ENCODE results near the gene ARNT2.
A peak's percentile ranks its signal among the peaks of the same experiment; 100 is the strongest.

The ARNT2 gene

DNA sequence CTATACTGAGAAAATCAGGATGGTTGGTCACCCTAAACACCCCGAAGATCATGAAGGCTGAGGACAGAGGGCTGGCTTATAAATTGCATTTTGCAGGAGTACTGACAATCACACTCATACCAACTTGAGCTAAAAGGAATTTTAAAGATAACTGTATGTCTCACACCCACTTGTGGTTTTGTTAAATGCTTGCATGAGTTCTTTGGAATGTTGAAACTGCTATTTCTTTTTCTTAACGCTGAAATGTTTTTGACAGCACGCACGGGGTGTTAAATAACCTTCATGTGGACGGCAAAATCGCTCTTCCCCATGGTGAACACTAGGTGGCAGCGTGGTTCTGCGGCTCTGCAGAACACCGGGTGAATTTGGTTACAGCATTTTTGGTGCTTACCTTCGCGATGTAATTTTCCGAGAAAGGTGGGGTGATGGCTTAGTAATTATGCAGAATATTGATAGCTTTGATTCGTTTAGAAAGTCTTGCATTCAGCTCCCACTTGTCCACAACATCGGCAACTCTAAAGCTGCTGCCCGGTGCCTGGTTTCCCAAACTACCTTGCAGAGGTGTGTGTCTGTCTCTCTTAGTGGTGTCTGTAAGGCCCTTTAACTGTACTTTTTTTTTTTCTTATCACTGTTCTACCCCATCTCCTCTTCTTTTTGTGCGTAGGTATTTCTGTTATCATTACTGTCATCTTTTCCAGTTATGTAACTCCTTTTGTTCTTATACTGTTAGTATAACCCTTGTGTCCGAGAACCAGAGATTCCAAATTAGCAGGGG lies 51.7 kb downstream of the ARNT2 start:
- Histone ChIP-seq H3K27me3 (ENCODE audit: insufficient read depth, low read length) (no peaks in the 10 kb centered on the region), H3K9me2 (ENCODE audit: low read depth, low read length) (no peaks in the 10 kb centered on the region), H3K4me3 (ENCODE audit: low read depth, low read length, poor library complexity, severe bottlenecking) (no peak overlapping the region), H3K27ac (ENCODE audit: low read depth, low read length, poor library complexity, severe bottlenecking) (no peak overlapping the region), H3K79me2 (ENCODE audit: insufficient read depth, low read length) (no peaks in the 10 kb centered on the region), H3K4me1 (ENCODE audit: insufficient read depth, low read length, severe bottlenecking) (no peaks in the 10 kb centered on the region), H3K9me3 (ENCODE audit: low read length) (no peaks in the 10 kb centered on the region), H3F3A (ENCODE audit: insufficient read depth, low read length) (no peaks in the 10 kb centered on the region), H3K9ac (ENCODE audit: low read length) (no peak overlapping the region), H3K4me2 (ENCODE audit: low read length) (no peak overlapping the region), H2AFZ (ENCODE audit: low read length) (no peak overlapping the region), H3K36me3 (ENCODE audit: insufficient read depth, low read length) (no peaks in the 10 kb centered on the region), H4K20me1 (ENCODE audit: insufficient read depth, low read length) (no peaks in the 10 kb centered on the region)
- no peak for TF ChIP-seq EZH2 (IDR thresholded peaks at IDR 0.05; ENCODE audit: borderline replicate concordance, low read length)
- TF ChIP-seq, protein P1, sequence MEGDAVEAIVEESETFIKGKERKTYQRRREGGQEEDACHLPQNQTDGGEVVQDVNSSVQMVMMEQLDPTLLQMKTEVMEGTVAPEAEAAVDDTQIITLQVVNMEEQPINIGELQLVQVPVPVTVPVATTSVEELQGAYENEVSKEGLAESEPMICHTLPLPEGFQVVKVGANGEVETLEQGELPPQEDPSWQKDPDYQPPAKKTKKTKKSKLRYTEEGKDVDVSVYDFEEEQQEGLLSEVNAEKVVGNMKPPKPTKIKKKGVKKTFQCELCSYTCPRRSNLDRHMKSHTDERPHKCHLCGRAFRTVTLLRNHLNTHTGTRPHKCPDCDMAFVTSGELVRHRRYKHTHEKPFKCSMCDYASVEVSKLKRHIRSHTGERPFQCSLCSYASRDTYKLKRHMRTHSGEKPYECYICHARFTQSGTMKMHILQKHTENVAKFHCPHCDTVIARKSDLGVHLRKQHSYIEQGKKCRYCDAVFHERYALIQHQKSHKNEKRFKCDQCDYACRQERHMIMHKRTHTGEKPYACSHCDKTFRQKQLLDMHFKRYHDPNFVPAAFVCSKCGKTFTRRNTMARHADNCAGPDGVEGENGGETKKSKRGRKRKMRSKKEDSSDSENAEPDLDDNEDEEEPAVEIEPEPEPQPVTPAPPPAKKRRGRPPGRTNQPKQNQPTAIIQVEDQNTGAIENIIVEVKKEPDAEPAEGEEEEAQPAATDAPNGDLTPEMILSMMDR (IDR thresholded peaks at IDR 0.05; ENCODE audit: low read length), result peak; percentile 95

DNA sequence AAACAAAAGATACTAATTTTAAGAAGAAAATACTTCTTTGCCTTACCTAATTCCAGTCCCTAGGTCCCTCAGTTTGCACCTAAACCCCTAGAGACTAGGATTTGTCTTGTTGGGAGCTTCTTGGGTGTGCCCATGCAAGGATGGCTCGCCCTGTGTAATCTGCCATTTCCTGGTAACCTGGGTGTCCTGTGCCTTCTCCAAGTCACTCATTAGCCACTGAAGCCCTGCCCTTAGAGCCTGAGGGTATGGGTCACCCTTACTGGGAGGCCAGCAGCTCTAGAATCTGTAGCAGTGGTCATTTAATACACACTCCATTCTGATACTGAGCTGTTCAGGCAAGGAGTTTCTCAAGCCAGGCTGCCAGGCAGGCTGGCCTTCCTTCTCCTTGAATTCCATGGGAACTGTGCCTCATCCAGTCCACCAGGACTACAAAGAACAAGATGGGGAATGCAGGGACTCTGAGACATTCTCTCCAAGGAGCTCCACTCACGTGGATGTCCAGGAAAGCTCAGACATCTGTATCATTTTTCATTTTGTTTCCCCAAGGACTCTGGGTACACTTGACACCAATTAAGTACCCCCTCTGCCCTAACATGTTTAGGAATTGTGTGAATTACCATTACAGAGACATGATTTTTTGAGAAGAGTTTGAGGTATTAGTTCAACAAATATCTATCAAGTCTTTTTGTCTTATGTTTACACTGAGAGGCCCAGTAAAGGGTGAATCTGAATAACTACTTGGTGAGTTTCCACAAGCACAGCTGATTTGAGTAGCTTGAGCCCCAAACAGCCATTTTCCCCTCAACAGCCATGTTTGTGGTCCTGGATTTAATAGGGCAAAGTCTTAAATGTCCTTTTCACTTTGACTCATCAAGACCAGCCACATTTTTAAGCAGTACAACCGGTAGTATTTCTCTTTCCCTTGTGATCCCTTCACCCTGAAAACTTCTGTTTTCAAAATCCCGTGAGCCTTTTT lies 52.6 kb downstream of the ARNT2 start:
- Histone ChIP-seq H3F3A (ENCODE audit: insufficient read depth, low read length) (no peaks in the 10 kb centered on the region), H3K27ac (ENCODE audit: low read depth, low read length, poor library complexity, severe bottlenecking) (no peak overlapping the region), H3K4me1 (ENCODE audit: insufficient read depth, low read length, severe bottlenecking) (no peaks in the 10 kb centered on the region), H3K36me3 (ENCODE audit: insufficient read depth, low read length) (no peaks in the 10 kb centered on the region), H3K9me3 (ENCODE audit: low read length) (no peaks in the 10 kb centered on the region), H3K9me2 (ENCODE audit: low read depth, low read length) (no peaks in the 10 kb centered on the region), H3K4me2 (ENCODE audit: low read length) (no peak overlapping the region), H4K20me1 (ENCODE audit: insufficient read depth, low read length) (no peaks in the 10 kb centered on the region), H3K9ac (ENCODE audit: low read length) (no peak overlapping the region), H3K27me3 (ENCODE audit: insufficient read depth, low read length) (no peaks in the 10 kb centered on the region), H3K79me2 (ENCODE audit: insufficient read depth, low read length) (no peaks in the 10 kb centered on the region), H3K4me3 (ENCODE audit: low read depth, low read length, poor library complexity, severe bottlenecking) (no peak overlapping the region), H2AFZ (ENCODE audit: low read length) (no peak overlapping the region)
- TF ChIP-seq EZH2 (IDR thresholded peaks at IDR 0.05; ENCODE audit: borderline replicate concordance, low read length), result no peak
- TF ChIP-seq, protein P1 (IDR thresholded peaks at IDR 0.05; ENCODE audit: low read length), result no peak

DNA sequence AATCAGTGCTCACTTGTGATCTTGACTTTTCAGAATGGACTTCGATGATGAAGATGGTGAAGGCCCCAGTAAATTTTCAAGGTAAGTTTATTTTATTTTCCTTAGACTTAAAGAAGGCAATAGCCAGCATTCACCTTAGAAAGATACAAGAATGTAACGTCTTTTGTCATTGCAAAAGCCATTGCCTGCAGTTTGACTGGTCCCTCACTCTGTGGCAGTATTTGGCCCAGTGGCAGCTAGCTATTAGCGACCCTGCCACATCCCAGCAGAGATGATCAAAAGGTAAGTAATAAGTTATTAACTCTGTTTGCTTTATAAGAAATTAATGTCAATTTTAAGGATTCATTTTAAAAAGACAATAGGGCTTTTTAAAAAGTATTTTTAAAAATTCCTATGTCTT lies 53.7 kb downstream of the ARNT2 start:
- no peaks in the 10 kb centered on the region for H3K4me1 ChIP-seq (ENCODE audit: insufficient read depth, low read length, severe bottlenecking)
- H4K20me1 ChIP-seq (ENCODE audit: insufficient read depth, low read length), result no peaks in the 10 kb centered on the region
- H2AFZ ChIP-seq (ENCODE audit: low read length), result no peak overlapping the region
- H3K9me3 ChIP-seq (ENCODE audit: low read length), result no peaks in the 10 kb centered on the region
- H3K4me3 ChIP-seq (ENCODE audit: low read depth, low read length, poor library complexity, severe bottlenecking), result no peak overlapping the region
- H3K36me3 ChIP-seq (ENCODE audit: insufficient read depth, low read length), result no peaks in the 10 kb centered on the region
- H3K4me2 ChIP-seq (ENCODE audit: low read length), result no peak overlapping the region
- H3K27ac ChIP-seq (ENCODE audit: low read depth, low read length, poor library complexity, severe bottlenecking), result no peak overlapping the region
- no peaks in the 10 kb centered on the region for H3F3A ChIP-seq (ENCODE audit: insufficient read depth, low read length)
- H3K79me2 ChIP-seq (ENCODE audit: insufficient read depth, low read length), result no peaks in the 10 kb centered on the region
- no peaks in the 10 kb centered on the region for H3K27me3 ChIP-seq (ENCODE audit: insufficient read depth, low read length)
- TF ChIP-seq, protein P1 (IDR thresholded peaks at IDR 0.05; ENCODE audit: low read length), result no peak
- TF ChIP-seq EZH2 (IDR thresholded peaks at IDR 0.05; ENCODE audit: borderline replicate concordance, low read length), result no peak
- no peak overlapping the region for H3K9ac ChIP-seq (ENCODE audit: low read length)
- no peaks in the 10 kb centered on the region for H3K9me2 ChIP-seq (ENCODE audit: low read depth, low read length)

All from OCI-LY1 (cell line).